ENCODE results near the gene FAM117B.

GRCh38 chr2:202757339-202757738 lies 122.6 kb downstream of the FAM117B start:
- no peak for TF ChIP-seq CTCF (conservative IDR thresholded peaks at IDR 0.05 in 1 of 2, IDR thresholded peaks at IDR 0.05 in 1 of 2; ENCODE audit: extremely low read depth in 1 of 2, insufficient read depth in 1 of 2, low read depth in 1 of 2, low read length in 2 of 2)
- TF ChIP-seq EZH2 (IDR thresholded peaks at IDR 0.05; ENCODE audit: borderline replicate concordance, low read length) = no peak
